Testis (tissue), 3 donors: ENCODE results near the gene SP140L. TPM values are rescaled to one million over a fixed set of nuclear protein-coding genes. Genes with fewer than 3 reads are reported as not detected.
A peak's percentile ranks its signal among the peaks of the same experiment; 100 is the strongest.
"Not testable (repeated sequence)": the region's sequence is repeated elsewhere in the genome, so short reads cannot be mapped to it uniquely, and the experiment has no call there.

Experiments used
- DNase-seq: peaks from one replicate; pipeline ENCODE4 v3.0.0-alpha.2; 2019
- H3K27ac ChIP-seq, 2 donors: fragments of 200-600 bp; sonication (generic); one replicate each; pipeline ENCODE4 v1.5.1; 2019
- H3K27me3 ChIP-seq: fragments of 200-600 bp; sonication (generic); one replicate; pipeline ENCODE4 v1.5.1; 2019
- H3K36me3 ChIP-seq: fragments of 200-600 bp; sonication (generic); one replicate; pipeline ENCODE4 v1.5.1; 2017; ENCODE audit warnings: low read depth; ENCODE audit errors: missing control alignments
- H3K4me1 ChIP-seq: fragments of 200-600 bp; sonication (generic); one replicate; pipeline ENCODE4 v1.5.1; 2019
- H3K4me3 ChIP-seq, 2 donors: fragments of 200-600 bp; sonication (generic); one replicate each; pipeline ENCODE4 v1.5.1; 2017 to 2019
- H3K9me3 ChIP-seq: fragments of 200-600 bp; sonication (generic); one replicate; pipeline ENCODE4 v1.5.1; 2017
- CTCF ChIP-seq, 3 experiments: fragments of 450-650 bp in 2 of 3; fragments of 200-600 bp in 1 of 3; sonication (generic) in 1 of 3; IDR thresholded peaks; one replicate each; pipeline ENCODE4 v1.5.1; 2016 to 2019; ENCODE audit warnings: antibody characterized with exemption in 3 of 3, mild to moderate bottlenecking in 2 of 3, moderate library complexity in 1 of 3
- POLR2A ChIP-seq: fragments of 450-650 bp; IDR thresholded peaks from one replicate; pipeline ENCODE4 v1.6.1; 2017; ENCODE audit warnings: antibody characterized with exemption, mild to moderate bottlenecking, moderate library complexity
- WGBS, 2 donors: methylation state at CpG; one replicate each; pipeline ENCODE4 v1.1.5; 2018; 5-methylcytosine and 5-hydroxymethylcytosine counted together
- intact Hi-C: fragments of 100-400 bp; cut with DNase I; formaldehyde crosslinking; loops from one replicate; pipeline ENCODE4 v1.15.1; 2023; ENCODE audit warnings: low total_unique reads
- polyA plus RNA-seq: library from polyadenylated mRNA; stranded (reverse); fragments of 350-450 nt; fragmentation: Illumina TruSeq; extraction: RNeasy Lipid Tissue Mini Kit (QIAGEN cat#74804); gene quantifications from one replicate; pipeline ENCODE4 v1.2.3, GENCODE V29; 2014; ENCODE audit warnings: low read depth, low replicate concordance; ENCODE audit not compliant: insufficient read depth
- total RNA-seq, 2 donors: library from RNA; depleted of rRNA; stranded (reverse); fragments of >200 nt; gene quantifications; one replicate each; pipeline ENCODE4 v1.2.3, GENCODE V29; 2016

Gene SP140L
- total and polyA plus RNA-seq, 3 donors from 2014 or later, result 7.2 to 21.9 (median 7.9) TPM

- H3K4me3 ChIP-seq, result no peak overlapping the region
- H3K27ac ChIP-seq, result no peak overlapping the region
- DNase-seq, result no peak
- H3K27me3 ChIP-seq, result no peaks in the 10 kb centered on the region
- 81 to 94% methylated on average over 7 of the region's 7 CpGs for WGBS, 2 donors
- intact Hi-C loops, result no loop called here
- TF ChIP-seq POLR2A, result no peak
- TF ChIP-seq CTCF (IDR thresholded peaks at IDR 0.05), result no peak
- no peaks in the 10 kb centered on the region for H3K9me3 ChIP-seq
- H3K36me3 ChIP-seq, result no peaks in the 10 kb centered on the region
- peaks cover 3% of the 10 kb centered on the region for H3K4me1 ChIP-seq
Observed at GRCh38 chr2:230329946-230330605, 3.1 kb downstream of the SP140L start.

- intact Hi-C loops, result no loop called here
- TF ChIP-seq CTCF (IDR thresholded peaks at IDR 0.05) (no peak), POLR2A (no peak)
- no peak for DNase-seq
- no peak overlapping the region for H3K4me3 ChIP-seq
- H3K27ac ChIP-seq, result no peak overlapping the region
- no peaks in the 10 kb centered on the region for H3K9me3 ChIP-seq
- no peaks in the 10 kb centered on the region for H3K36me3 ChIP-seq
- no peaks in the 10 kb centered on the region for H3K27me3 ChIP-seq
- 94 to 96% methylated on average over 7 of the region's 7 CpGs for WGBS, 2 donors
- peaks cover 3% of the 10 kb centered on the region for H3K4me1 ChIP-seq
Observed at GRCh38 chr2:230330725-230331124, 3.7 kb downstream of the SP140L start.

- Histone ChIP-seq H3K27ac (peak overlapping the region in 1 of 2 donors; percentile 28), H3K4me1 (no peaks in the 10 kb centered on the region), H3K27me3 (no peaks in the 10 kb centered on the region), H3K9me3 (no peaks in the 10 kb centered on the region), H3K4me3 (no peak overlapping the region), H3K36me3 (no peaks in the 10 kb centered on the region)
- no peak for TF ChIP-seq POLR2A
- TF ChIP-seq CTCF (IDR thresholded peaks at IDR 0.05), result no peak
- intact Hi-C loops, result no loop called here
- no peak for DNase-seq
- 57 to 60% methylated on average over 3 of the region's 3 CpGs for WGBS, 2 donors
Observed at GRCh38 chr2:230335461-230335863, 8.5 kb downstream of the SP140L start.

- H3K4me3 ChIP-seq, result no peak overlapping the region
- 68 to 73% methylated on average over 3 of the region's 3 CpGs for WGBS, 2 donors
Observed at GRCh38 chr2:230335864-230336506, 9.0 kb downstream of the SP140L start.

GRCh38 chr2:230341936-230342528, 15.0 kb downstream of the SP140L start:
- H3K36me3 ChIP-seq, H3K9me3 ChIP-seq, H3K4me3 ChIP-seq, H3K27ac ChIP-seq, DNase-seq, H3K4me1 ChIP-seq, H3K27me3 ChIP-seq, intact Hi-C loops: not testable (repeated sequence)
- WGBS, 2 donors, result 84 to 87% methylated on average over 30 to 32 of the region's 33 CpGs

More at GRCh38 chr2:230335864-230336506, 9.0 kb downstream of the SP140L start:
- Histone ChIP-seq H3K27me3 (no peaks in the 10 kb centered on the region), H3K27ac (no peak overlapping the region), H3K9me3 (no peaks in the 10 kb centered on the region), H3K36me3 (no peaks in the 10 kb centered on the region), H3K4me1 (no peaks in the 10 kb centered on the region)
- no peak for TF ChIP-seq CTCF (IDR thresholded peaks at IDR 0.05)
- no peak for TF ChIP-seq POLR2A
- intact Hi-C loops, result no loop called here
- no peak for DNase-seq

GRCh38 chr2:230343041-230343624, 16.1 kb downstream of the SP140L start:
- H3K27me3 ChIP-seq, H3K36me3 ChIP-seq, H3K9me3 ChIP-seq, H3K4me3 ChIP-seq, H3K4me1 ChIP-seq, DNase-seq, H3K27ac ChIP-seq, intact Hi-C loops: not testable (repeated sequence)
- 84 to 90% methylated on average over 2 of the region's 2 CpGs for WGBS, 2 donors
